Uterus (tissue), 2 donors: ENCODE results near the gene CACNA2D1.

Experiments
- CTCF ChIP-seq, 4 experiments: fragments of 200-600 bp in 2 of 4; fragments of 450-650 bp in 2 of 4; sonication (generic) in 2 of 4; IDR thresholded peaks; one replicate each; pipeline ENCODE4 v1.5.1; 2016 to 2019; ENCODE audit warnings: antibody characterized with exemption in 4 of 4, mild to moderate bottlenecking in 2 of 4, moderate library complexity in 1 of 4
- POLR2A ChIP-seq, 2 donors: fragments of 450-650 bp; IDR thresholded peaks; one replicate each; pipeline ENCODE4 v1.6.1; 2016; ENCODE audit warnings: antibody characterized with exemption in 2 of 2, mild to moderate bottlenecking in 1 of 2, moderate library complexity in 1 of 2

GRCh38 chr7:82200601-82201000 lies 243.0 kb downstream of the CACNA2D1 start:
- TF ChIP-seq POLR2A (IDR thresholded peaks at IDR 0.05), result no peak
- no peak for TF ChIP-seq CTCF (IDR thresholded peaks at IDR 0.05)
